Measurements from ENCODE around the gene RRP7A. TPM values are rescaled to one million over a fixed set of nuclear protein-coding genes. Genes with fewer than 3 reads are reported as not detected.
"Not testable (repeated sequence)": the region's sequence is repeated elsewhere in the genome, so short reads cannot be mapped to it uniquely, and the experiment has no call there.

The RRP7A gene
- total RNA-seq, 1 donor, result 29.0 TPM

GRCh38 chr22:42536634-42537033, 17.0 kb upstream of the RRP7A start:
- not testable (repeated sequence) for H3K27ac ChIP-seq (ENCODE audit: low read depth, low read length)

GRCh38 chr22:42536166-42536565, 16.6 kb upstream of the RRP7A start:
- H3K9me3 ChIP-seq (ENCODE audit: low read depth, low read length), result no peaks in the 10 kb centered on the region
- no peaks in the 10 kb centered on the region for H3K79me2 ChIP-seq (ENCODE audit: insufficient read depth, low read length)
- peaks cover 8% of the 10 kb centered on the region for H3K4me1 ChIP-seq (ENCODE audit: insufficient read depth, low read length)
- no peak overlapping the region for H3K27ac ChIP-seq (ENCODE audit: low read depth, low read length)
- no peak overlapping the region for H2AFZ ChIP-seq (ENCODE audit: low read length)
- H3K36me3 ChIP-seq (ENCODE audit: insufficient read depth, low read length), result no peaks in the 10 kb centered on the region
- H3K4me2 ChIP-seq (ENCODE audit: insufficient read depth, low read length), result no peak overlapping the region
- no peaks in the 10 kb centered on the region for H4K20me1 ChIP-seq (ENCODE audit: insufficient read depth, low read length)
- H3K27me3 ChIP-seq (ENCODE audit: insufficient read depth, low read length), result no peaks in the 10 kb centered on the region
- TF ChIP-seq CTCF (IDR thresholded peaks at IDR 0.05; ENCODE audit: extremely low read depth, low read depth, low read length), result no peak
- DNase-seq (ENCODE audit: insufficient read length, low spot score, missing footprints), result no peak
- no peak overlapping the region for H3K4me3 ChIP-seq (ENCODE audit: insufficient read depth, low read length)

More at GRCh38 chr22:42536634-42537033, 17.0 kb upstream of the RRP7A start:
- H3K4me1 ChIP-seq (ENCODE audit: insufficient read depth, low read length), result peaks cover 12% of the 10 kb centered on the region
- H3K79me2 ChIP-seq (ENCODE audit: insufficient read depth, low read length); H2AFZ ChIP-seq (ENCODE audit: low read length); H3K4me3 ChIP-seq (ENCODE audit: insufficient read depth, low read length); H3K4me2 ChIP-seq (ENCODE audit: insufficient read depth, low read length); H4K20me1 ChIP-seq (ENCODE audit: insufficient read depth, low read length); H3K36me3 ChIP-seq (ENCODE audit: insufficient read depth, low read length); DNase-seq (ENCODE audit: insufficient read length, low spot score, missing footprints); H3K27me3 ChIP-seq (ENCODE audit: insufficient read depth, low read length); H3K9me3 ChIP-seq (ENCODE audit: low read depth, low read length): not testable (repeated sequence)

GRCh38 chr22:42535082-42535731, 15.6 kb upstream of the RRP7A start:
- H3K27ac ChIP-seq (ENCODE audit: low read depth, low read length); H3K79me2 ChIP-seq (ENCODE audit: insufficient read depth, low read length); H3K36me3 ChIP-seq (ENCODE audit: insufficient read depth, low read length); H3K4me2 ChIP-seq (ENCODE audit: insufficient read depth, low read length); H2AFZ ChIP-seq (ENCODE audit: low read length); H3K4me1 ChIP-seq (ENCODE audit: insufficient read depth, low read length); H3K27me3 ChIP-seq (ENCODE audit: insufficient read depth, low read length); H3K9me3 ChIP-seq (ENCODE audit: low read depth, low read length); H4K20me1 ChIP-seq (ENCODE audit: insufficient read depth, low read length); DNase-seq (ENCODE audit: insufficient read length, low spot score, missing footprints); H3K4me3 ChIP-seq (ENCODE audit: insufficient read depth, low read length): not testable (repeated sequence)

DNA sequence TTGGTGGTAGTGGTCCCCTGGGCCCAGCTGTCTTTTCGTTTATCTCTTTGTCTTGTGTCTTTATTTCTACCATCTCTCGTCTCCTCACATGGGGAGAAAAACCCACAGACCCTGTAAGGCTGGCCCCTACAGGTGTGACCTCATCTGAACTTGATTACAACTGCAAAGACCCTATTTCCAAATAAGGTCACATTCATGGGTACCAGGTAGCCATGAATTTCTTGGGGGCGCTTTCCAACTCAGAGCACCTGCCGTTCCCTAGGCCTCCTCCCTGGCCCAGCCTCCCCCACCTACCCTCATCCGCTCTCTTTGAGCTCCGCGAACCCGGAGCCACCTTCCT, 14.0 kb upstream of the RRP7A start:
- DNase-seq (ENCODE audit: insufficient read length, low spot score, missing footprints), result no peak

DNA sequence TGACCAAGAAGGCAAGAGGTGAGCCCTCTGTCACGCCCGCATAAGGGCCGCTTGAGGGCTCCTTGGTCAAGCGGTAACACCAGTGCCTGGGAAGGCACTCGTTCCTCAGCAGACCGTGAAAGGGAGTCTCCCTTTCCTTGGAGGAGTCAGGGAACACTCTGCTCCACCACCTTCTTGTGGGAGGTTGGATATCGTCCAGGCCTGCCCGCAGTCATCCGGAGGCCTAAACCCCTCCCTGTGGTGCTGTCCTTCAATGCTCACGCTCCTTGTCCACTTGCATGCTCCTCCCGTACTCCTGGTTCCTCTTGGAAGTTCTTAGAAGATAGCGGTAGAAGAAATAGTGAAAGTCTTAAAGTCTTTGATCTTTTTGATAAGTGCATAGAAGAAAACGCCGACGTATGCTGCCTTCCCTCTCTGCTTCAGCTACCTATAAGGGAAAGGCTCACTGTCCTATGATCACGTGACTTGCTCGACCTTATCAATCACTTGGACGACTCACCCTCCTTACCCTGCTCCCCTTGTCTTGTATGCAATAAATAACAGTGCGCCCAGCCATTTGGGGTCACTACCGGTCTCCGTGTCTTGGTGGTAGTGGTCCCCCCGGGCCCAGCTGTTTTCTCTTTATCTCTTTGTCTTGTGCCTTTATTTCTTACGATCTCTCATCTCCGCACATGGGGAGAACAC, 11.9 kb upstream of the RRP7A start:
- not testable (repeated sequence) for H3K36me3 ChIP-seq (ENCODE audit: insufficient read depth, low read length); H3K27ac ChIP-seq (ENCODE audit: low read depth, low read length); H3K27me3 ChIP-seq (ENCODE audit: insufficient read depth, low read length); H4K20me1 ChIP-seq (ENCODE audit: insufficient read depth, low read length); H2AFZ ChIP-seq (ENCODE audit: low read length); H3K4me2 ChIP-seq (ENCODE audit: insufficient read depth, low read length); H3K79me2 ChIP-seq (ENCODE audit: insufficient read depth, low read length); H3K9me3 ChIP-seq (ENCODE audit: low read depth, low read length); H3K4me1 ChIP-seq (ENCODE audit: insufficient read depth, low read length); H3K4me3 ChIP-seq (ENCODE audit: insufficient read depth, low read length); DNase-seq (ENCODE audit: insufficient read length, low spot score, missing footprints)

More for the DNA sequence above, 14.0 kb upstream of the RRP7A start:
- Histone ChIP-seq H3K36me3 (ENCODE audit: insufficient read depth, low read length) (no peaks in the 10 kb centered on the region), H3K4me1 (ENCODE audit: insufficient read depth, low read length) (peaks cover 7% of the 10 kb centered on the region), H2AFZ (ENCODE audit: low read length) (no peak overlapping the region), H3K79me2 (ENCODE audit: insufficient read depth, low read length) (no peaks in the 10 kb centered on the region), H3K27ac (ENCODE audit: low read depth, low read length) (no peak overlapping the region), H3K4me2 (ENCODE audit: insufficient read depth, low read length) (no peak overlapping the region), H3K27me3 (ENCODE audit: insufficient read depth, low read length) (peaks cover 5% of the 10 kb centered on the region), H4K20me1 (ENCODE audit: insufficient read depth, low read length) (no peaks in the 10 kb centered on the region), H3K9me3 (ENCODE audit: low read depth, low read length) (no peaks in the 10 kb centered on the region), H3K4me3 (ENCODE audit: insufficient read depth, low read length) (no peak overlapping the region)
- TF ChIP-seq CTCF (IDR thresholded peaks at IDR 0.05; ENCODE audit: extremely low read depth, low read depth, low read length), result no peak

DNA sequence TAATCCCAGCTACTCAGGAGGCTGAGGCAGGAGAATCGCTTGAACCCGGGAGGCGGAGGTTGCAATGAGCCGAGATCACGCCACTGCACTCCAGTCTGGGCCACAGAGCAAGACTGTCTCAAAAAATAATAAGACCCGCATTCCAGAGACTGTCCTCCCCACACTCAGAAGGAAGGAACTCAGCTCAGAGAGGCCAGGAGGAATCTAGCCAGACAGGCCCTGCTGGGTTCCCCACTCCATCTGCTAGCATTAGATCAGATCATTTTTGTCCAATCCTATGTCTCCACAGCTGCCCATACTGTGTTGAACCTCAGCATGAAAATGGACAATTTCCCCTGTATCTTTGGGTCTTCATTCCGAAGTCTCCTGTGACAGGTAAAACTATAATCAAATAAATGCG, 9.8 kb upstream of the RRP7A start:
- H3K27me3 ChIP-seq (ENCODE audit: insufficient read depth, low read length); H3K9me3 ChIP-seq (ENCODE audit: low read depth, low read length); H3K36me3 ChIP-seq (ENCODE audit: insufficient read depth, low read length); H3K4me1 ChIP-seq (ENCODE audit: insufficient read depth, low read length); H2AFZ ChIP-seq (ENCODE audit: low read length); H3K4me3 ChIP-seq (ENCODE audit: insufficient read depth, low read length); H3K27ac ChIP-seq (ENCODE audit: low read depth, low read length); H3K79me2 ChIP-seq (ENCODE audit: insufficient read depth, low read length); DNase-seq (ENCODE audit: insufficient read length, low spot score, missing footprints); H4K20me1 ChIP-seq (ENCODE audit: insufficient read depth, low read length); H3K4me2 ChIP-seq (ENCODE audit: insufficient read depth, low read length): not testable (repeated sequence)

Measured in osteoblast (primary cell).